NCI-H774 (cell line): ENCODE results near the gene PCDHA3.
"Not testable (repeated sequence)": the region's sequence is repeated elsewhere in the genome, so short reads cannot be mapped to it uniquely, and the experiment has no call there.

ENCODE experiments used
- DNase-seq: peaks from one replicate; lab custom pipeline; 2025; lab: John Stamatoyannopoulos, UW

PCDHA3 gene

GRCh38 chr5:140821375-140822280 is 20.8 kb downstream of the PCDHA3 start, which contains the start of gene PCDHA5:
PCDHA5 (plus strand) TSS chr5:140821613.
- no peak for DNase-seq

DNA sequence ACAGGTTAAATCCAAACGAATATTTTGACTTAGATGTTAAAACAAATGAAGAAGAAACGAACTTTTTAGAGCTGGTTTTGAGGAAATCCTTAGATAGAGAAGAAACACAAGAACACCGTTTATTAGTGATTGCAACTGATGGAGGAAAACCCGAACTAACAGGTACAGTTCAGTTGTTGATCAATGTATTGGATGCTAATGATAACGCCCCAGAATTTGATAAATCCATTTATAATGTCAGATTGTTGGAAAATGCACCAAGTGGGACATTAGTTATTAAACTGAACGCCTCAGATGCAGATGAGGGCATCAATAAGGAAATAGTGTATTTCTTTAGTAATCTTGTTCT is 21.4 kb downstream of the PCDHA3 start:
- DNase-seq: no peak

DNA sequence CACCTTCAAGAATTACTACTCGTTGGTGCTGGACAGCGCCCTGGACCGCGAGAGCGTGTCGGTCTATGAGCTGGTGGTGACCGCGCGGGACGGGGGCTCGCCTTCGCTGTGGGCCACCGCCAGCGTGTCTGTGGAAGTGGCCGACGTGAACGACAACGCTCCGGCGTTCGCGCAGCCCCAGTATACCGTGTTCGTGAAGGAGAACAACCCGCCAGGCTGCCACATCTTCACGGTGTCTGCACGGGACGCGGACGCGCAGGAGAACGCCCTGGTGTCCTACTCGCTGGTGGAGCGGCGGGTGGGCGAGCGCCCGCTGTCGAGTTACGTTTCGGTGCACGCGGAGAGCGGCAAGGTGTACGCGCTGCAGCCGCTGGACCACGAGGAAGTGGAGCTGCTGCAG is 22.1 kb downstream of the PCDHA3 start:
- DNase-seq: not testable (repeated sequence)

GRCh38 chr5:140823475-140823874 is 22.6 kb downstream of the PCDHA3 start:
- no peak for DNase-seq

DNA sequence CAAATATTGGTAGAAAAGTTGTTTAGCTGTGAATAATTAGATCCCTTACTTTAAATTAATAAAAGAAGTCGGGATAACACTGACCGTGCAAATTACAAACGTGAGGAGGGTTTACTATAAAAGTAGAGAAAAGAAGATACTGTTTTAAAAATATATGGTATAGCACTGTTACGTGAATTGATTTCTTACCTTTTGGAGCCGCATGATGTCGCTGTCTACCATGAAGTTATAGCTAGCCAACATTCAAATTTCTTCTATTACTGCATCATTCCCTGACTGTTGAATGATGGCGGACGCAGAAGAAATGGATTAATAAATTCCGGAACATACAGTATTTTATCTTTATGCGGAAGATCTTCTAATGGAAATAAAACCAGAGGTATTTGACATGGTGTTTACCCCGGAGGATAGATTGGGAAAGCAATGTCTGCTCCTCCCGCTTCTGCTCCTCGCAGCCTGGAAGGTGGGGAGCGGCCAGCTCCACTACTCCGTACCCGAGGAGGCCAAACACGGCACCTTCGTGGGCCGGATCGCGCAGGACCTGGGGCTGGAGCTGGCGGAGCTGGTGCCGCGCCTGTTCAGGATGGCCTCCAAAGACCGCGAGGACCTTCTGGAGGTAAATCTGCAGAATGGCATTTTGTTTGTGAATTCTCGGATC is 27.0 kb downstream of the PCDHA3 start, which contains the start of gene PCDHA6:
PCDHA6 (plus strand) TSS at position 257 of the 658 bp plus-strand sequence; CDS start at position 389, 132 bp downstream.
- no peak for DNase-seq

- DNase-seq: no peak
Observed at GRCh38 chr5:140828362-140828737, 27.5 kb downstream of the PCDHA3 start.

DNA sequence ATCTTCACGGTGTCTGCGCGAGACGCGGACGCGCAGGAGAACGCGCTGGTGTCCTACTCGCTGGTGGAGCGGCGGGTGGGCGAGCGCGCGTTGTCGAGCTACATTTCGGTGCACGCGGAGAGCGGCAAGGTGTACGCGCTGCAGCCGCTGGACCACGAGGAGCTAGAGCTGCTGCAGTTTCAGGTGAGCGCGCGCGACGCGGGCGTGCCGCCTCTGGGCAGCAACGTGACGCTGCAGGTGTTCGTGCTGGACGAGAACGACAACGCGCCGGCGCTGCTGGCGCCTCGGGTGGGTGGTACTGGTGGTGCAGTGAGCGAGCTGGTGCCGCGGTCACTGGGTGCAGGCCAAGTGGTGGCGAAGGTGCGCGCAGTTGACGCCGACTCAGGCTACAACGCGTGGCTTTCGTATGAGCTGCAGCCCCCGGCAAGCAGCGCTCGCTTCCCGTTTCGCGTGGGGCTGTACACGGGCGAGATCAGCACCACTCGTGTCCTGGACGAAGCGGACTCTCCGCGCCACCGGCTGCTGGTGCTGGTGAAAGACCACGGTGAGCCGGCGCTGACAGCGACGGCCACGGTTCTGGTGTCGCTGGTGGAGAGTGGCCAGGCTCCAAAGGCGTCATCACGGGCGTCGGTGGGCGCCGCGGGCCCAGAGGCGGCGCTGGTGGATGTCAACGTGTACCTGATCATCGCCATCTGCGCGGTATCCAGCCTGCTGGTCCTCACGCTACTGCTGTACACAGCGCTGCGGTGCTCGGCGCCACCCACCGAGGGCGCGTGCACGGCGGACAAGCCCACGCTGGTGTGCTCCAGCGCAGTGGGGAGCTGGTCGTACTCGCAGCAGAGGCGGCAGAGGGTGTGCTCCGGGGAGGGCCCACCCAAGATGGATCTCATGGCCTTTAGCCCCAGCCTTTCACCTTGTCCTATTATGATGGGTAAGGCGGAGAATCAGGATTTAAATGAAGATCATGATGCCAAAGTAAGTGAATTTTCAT is 28.9 kb downstream of the PCDHA3 start:
- not testable (repeated sequence) for DNase-seq

GRCh38 chr5:140833993-140834392 is 33.1 kb downstream of the PCDHA3 start, which contains the start of gene PCDHA7:
PCDHA7 (plus strand) TSS chr5:140834269; CDS start chr5:140834384, 115 bp downstream.
- DNase-seq: no peak

DNA sequence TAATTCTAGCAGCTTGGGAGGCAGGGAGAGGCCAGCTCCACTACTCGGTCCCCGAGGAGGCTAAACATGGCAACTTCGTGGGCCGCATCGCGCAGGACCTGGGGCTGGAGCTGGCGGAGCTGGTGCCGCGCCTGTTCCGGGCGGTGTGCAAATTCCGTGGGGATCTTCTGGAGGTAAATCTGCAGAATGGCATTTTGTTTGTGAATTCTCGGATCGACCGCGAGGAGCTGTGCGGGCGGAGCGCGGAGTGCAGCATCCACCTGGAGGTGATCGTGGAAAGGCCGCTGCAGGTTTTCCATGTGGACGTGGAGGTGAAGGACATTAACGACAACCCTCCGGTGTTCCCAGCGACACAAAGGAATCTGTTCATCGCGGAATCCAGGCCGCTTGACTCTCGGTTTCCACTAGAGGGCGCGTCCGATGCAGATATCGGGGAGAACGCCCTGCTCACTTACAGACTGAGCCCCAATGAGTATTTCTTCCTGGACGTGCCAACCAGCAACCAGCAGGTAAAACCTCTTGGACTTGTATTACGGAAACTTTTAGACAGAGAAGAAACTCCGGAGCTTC is 33.7 kb downstream of the PCDHA3 start:
- not testable (repeated sequence) for DNase-seq

GRCh38 chr5:140835622-140836510 is 35.0 kb downstream of the PCDHA3 start:
- no peak for DNase-seq

DNA sequence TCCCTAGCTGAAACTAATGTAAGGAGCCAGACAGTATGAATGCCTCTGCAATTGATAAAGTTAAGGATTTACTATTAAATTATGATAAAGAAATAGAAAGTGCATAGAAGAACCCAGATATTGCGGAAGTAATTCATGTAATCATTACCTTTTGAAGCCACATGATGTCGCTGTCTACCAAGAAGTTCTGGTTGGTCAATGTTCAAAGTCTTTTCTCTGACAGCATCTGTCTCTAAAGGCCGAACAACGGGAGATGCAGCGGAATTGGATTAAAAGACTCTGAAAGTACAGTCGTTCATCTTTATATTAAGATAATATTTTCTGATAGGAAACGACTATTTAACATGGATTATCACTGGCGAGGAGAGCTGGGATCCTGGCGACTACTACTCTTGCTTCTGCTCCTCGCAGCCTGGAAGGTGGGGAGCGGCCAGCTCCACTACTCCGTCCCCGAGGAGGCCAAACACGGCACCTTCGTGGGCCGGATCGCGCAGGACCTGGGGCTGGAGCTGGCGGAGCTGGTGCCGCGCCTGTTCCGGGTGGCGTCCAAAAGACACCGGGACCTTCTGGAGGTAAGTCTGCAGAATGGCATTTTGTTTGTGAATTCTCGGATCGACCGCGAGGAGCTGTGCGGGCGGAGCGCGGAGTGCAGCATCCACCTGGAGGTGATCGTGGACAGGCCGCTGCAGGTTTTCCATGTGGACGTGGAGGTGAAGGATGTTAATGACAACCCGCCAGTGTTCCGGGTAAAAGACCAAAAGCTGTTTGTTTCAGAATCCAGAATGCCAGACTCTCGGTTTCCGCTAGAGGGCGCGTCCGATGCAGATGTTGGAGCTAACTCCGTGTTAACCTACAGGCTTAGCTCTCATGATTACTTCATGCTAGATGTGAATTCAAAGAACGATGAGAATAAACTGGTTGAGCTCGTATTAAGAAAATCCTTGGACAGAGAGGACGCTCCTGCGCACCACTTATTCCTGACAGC is 40.4 kb downstream of the PCDHA3 start, which contains the start of gene PCDHA8:
PCDHA8 (plus strand) TSS at position 210 of the 985 bp plus-strand sequence; CDS start at position 345, 135 bp downstream.
- no peak for DNase-seq

DNA sequence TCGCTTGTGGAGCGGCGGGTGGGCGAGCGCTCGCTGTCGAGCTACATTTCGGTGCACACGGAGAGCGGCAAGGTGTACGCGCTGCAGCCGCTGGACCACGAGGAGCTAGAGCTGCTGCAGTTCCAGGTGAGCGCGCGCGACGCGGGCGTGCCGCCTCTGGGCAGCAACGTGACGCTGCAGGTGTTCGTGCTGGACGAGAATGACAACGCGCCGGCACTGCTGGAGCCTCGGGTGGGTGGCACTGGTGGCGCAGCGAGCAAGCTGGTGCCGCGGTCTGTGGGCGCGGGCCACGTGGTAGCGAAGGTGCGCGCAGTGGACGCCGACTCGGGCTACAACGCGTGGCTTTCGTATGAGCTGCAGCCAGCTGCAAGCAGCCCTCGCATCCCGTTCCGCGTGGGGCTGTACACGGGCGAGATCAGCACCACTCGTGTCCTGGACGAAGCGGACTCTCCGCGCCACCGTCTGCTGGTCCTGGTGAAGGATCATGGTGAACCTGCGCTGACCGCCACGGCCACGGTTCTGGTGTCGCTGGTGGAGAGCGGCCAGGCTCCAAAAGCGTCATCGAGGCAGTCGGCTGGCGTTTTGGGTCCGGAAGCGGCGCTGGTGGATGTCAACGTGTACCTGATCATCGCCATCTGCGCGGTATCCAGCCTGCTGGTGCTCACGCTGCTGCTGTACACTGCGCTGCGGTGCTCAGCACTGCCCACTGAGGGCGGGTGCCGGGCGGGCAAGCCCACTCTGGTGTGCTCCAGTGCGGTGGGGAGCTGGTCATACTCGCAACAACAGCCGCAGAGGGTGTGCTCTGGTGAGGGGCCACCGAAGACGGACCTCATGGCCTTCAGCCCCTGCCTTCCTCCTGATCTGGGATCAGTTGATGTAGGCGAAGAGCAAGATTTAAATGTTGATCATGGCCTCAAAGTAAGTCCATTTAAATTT is 42.2 kb downstream of the PCDHA3 start:
- no peak for DNase-seq

DNA sequence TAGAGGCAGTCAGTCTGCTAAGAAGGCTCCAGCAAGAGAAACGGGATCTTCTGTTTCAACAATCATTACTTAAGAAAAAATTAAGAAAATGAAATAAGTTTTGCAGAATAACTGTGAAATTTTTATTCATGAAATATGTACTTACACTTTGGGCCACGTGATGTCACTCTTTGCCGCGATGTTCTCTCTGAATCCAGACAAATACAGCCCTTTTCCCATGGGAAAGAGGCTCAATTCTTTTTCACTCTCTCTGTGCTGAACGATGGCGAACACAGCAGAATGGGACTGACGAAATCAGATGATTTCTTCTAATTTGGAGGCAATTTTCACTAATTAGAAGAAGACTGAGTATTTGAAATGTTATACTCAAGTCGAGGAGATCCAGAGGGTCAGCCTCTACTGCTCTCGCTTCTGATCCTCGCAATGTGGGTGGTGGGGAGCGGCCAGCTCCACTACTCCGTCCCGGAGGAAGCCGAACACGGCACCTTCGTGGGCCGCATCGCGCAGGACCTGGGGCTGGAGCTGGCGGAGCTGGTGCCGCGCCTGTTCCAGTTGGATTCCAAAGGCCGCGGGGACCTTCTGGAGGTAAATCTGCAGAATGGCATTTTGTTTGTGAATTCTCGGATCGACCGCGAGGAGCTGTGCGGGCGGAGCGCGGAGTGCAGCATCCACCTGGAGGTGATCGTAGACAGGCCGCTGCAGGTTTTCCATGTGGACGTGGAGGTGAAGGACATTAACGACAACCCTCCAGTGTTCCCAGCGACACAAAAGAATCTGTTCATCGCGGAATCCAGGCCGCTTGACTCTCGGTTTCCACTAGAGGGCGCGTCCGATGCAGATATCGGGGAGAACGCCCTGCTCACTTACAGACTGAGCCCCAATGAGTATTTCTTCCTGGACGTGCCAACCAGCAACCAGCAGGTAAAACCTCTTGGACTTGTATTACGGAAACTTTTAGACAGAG is 47.6 kb downstream of the PCDHA3 start, which contains the start of gene PCDHA9:
PCDHA9 (plus strand) TSS at position 244 of the 964 bp plus-strand sequence; CDS start at position 358, 114 bp downstream.
- DNase-seq: not testable (repeated sequence)

DNA sequence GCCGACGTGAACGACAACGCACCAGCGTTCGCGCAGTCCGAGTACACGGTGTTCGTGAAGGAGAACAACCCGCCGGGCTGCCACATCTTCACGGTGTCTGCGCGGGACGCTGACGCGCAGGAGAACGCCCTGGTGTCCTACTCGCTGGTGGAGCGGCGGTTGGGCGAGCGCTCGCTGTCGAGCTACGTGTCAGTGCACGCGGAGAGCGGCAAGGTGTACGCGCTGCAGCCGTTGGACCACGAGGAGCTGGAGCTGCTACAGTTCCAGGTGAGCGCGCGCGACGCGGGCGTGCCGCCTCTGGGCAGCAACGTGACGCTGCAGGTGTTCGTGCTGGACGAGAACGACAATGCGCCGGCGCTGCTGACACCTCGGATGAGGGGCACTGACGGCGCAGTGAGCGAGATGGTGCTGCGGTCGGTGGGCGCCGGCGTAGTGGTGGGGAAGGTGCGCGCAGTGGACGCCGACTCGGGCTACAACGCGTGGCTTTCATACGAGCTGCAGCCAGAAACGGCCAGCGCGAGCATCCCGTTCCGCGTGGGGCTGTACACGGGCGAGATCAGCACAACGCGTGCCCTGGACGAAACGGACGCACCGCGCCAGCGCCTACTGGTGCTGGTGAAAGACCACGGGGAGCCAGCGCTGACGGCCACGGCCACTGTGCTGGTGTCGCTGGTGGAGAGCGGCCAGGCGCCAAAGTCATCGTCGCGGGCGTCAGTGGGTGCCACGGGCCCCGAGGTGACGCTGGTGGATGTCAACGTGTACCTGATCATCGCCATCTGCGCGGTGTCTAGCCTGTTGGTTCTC is 49.2 kb downstream of the PCDHA3 start:
- DNase-seq: not testable (repeated sequence)
